Measurements from ENCODE around the gene BPGM.

The BPGM gene

GRCh38 chr7:134690614-134691504 is 44.2 kb downstream of the BPGM start:
- H3K36me3 ChIP-seq (ENCODE audit: control insufficient read depth, insufficient read depth, low read length, severe bottlenecking), result no peaks in the 10 kb centered on the region
- no peaks in the 10 kb centered on the region for H3K27me3 ChIP-seq (replicated peaks; ENCODE audit: control insufficient read depth, insufficient read depth, low read length)
- H3K9me3 ChIP-seq (ENCODE audit: control insufficient read depth, low read length), result no peaks in the 10 kb centered on the region
- peak; percentile 73 for DNase-seq (ENCODE audit: low read depth)
- peaks cover 62% of the 10 kb centered on the region for H3K4me1 ChIP-seq (ENCODE audit: control insufficient read depth, insufficient read depth, low read length)
- peak overlapping the region; percentile 80 for H3K9ac ChIP-seq (ENCODE audit: low read length)
- H3K4me3 ChIP-seq (ENCODE audit: low read length), result no peak overlapping the region

GRCh38 chr7:134691546-134692343 is 45.1 kb downstream of the BPGM start:
- Histone ChIP-seq H3K27me3 (replicated peaks; ENCODE audit: control insufficient read depth, insufficient read depth, low read length) (no peaks in the 10 kb centered on the region), H3K9me3 (ENCODE audit: control insufficient read depth, low read length) (no peaks in the 10 kb centered on the region), H3K9ac (ENCODE audit: low read length) (peak overlapping the region; percentile 88), H3K4me3 (ENCODE audit: low read length) (no peak overlapping the region), H3K4me1 (ENCODE audit: control insufficient read depth, insufficient read depth, low read length) (peaks cover 67% of the 10 kb centered on the region), H3K36me3 (ENCODE audit: control insufficient read depth, insufficient read depth, low read length, severe bottlenecking) (no peaks in the 10 kb centered on the region)
- DNase-seq (ENCODE audit: low read depth), result peak; percentile 95

- Histone ChIP-seq H3K27me3 (replicated peaks; ENCODE audit: control insufficient read depth, insufficient read depth, low read length) (no peaks in the 10 kb centered on the region), H3K36me3 (ENCODE audit: control insufficient read depth, insufficient read depth, low read length, severe bottlenecking) (no peaks in the 10 kb centered on the region), H3K9me3 (ENCODE audit: control insufficient read depth, low read length) (no peaks in the 10 kb centered on the region), H3K4me3 (ENCODE audit: low read length) (no peak overlapping the region), H3K9ac (ENCODE audit: low read length) (peak overlapping the region; percentile 88), H3K4me1 (ENCODE audit: control insufficient read depth, insufficient read depth, low read length) (peaks cover 67% of the 10 kb centered on the region)
- DNase-seq (ENCODE audit: low read depth), result no peak
Observed at GRCh38 chr7:134692344-134692705, 45.7 kb downstream of the BPGM start.

GRCh38 chr7:134693256-134693655 is 46.6 kb downstream of the BPGM start:
- peak overlapping the region; percentile 88 for H3K9ac ChIP-seq (ENCODE audit: low read length)
- DNase-seq (ENCODE audit: low read depth), result peak; percentile 94
- peak overlapping the region; percentile 38 for H3K4me3 ChIP-seq (ENCODE audit: low read length)
- H3K27me3 ChIP-seq (replicated peaks; ENCODE audit: control insufficient read depth, insufficient read depth, low read length), result no peaks in the 10 kb centered on the region
- no peaks in the 10 kb centered on the region for H3K9me3 ChIP-seq (ENCODE audit: control insufficient read depth, low read length)
- peaks cover 67% of the 10 kb centered on the region for H3K4me1 ChIP-seq (ENCODE audit: control insufficient read depth, insufficient read depth, low read length)
- H3K36me3 ChIP-seq (ENCODE audit: control insufficient read depth, insufficient read depth, low read length, severe bottlenecking), result no peaks in the 10 kb centered on the region

GRCh38 chr7:134694299-134694698 is 47.6 kb downstream of the BPGM start:
- H3K27me3 ChIP-seq (replicated peaks; ENCODE audit: control insufficient read depth, insufficient read depth, low read length), result no peaks in the 10 kb centered on the region
- no peak for DNase-seq (ENCODE audit: low read depth)
- H3K4me3 ChIP-seq (ENCODE audit: low read length), result no peak overlapping the region
- peaks cover 66% of the 10 kb centered on the region for H3K4me1 ChIP-seq (ENCODE audit: control insufficient read depth, insufficient read depth, low read length)
- H3K9ac ChIP-seq (ENCODE audit: low read length), result peak overlapping the region; percentile 88
- no peaks in the 10 kb centered on the region for H3K36me3 ChIP-seq (ENCODE audit: control insufficient read depth, insufficient read depth, low read length, severe bottlenecking)
- H3K9me3 ChIP-seq (ENCODE audit: control insufficient read depth, low read length), result no peaks in the 10 kb centered on the region

GRCh38 chr7:134694767-134695166 is 48.1 kb downstream of the BPGM start:
- Histone ChIP-seq H3K36me3 (ENCODE audit: control insufficient read depth, insufficient read depth, low read length, severe bottlenecking) (no peaks in the 10 kb centered on the region), H3K4me3 (ENCODE audit: low read length) (peak overlapping the region; percentile 30), H3K4me1 (ENCODE audit: control insufficient read depth, insufficient read depth, low read length) (peaks cover 68% of the 10 kb centered on the region), H3K9me3 (ENCODE audit: control insufficient read depth, low read length) (no peaks in the 10 kb centered on the region), H3K27me3 (replicated peaks; ENCODE audit: control insufficient read depth, insufficient read depth, low read length) (no peaks in the 10 kb centered on the region), H3K9ac (ENCODE audit: low read length) (peak overlapping the region; percentile 88)
- no peak for DNase-seq (ENCODE audit: low read depth)

- Histone ChIP-seq H3K9ac (ENCODE audit: low read length) (peak overlapping the region; percentile 88), H3K9me3 (ENCODE audit: control insufficient read depth, low read length) (no peaks in the 10 kb centered on the region), H3K27me3 (replicated peaks; ENCODE audit: control insufficient read depth, insufficient read depth, low read length) (no peaks in the 10 kb centered on the region), H3K4me1 (ENCODE audit: control insufficient read depth, insufficient read depth, low read length) (peaks cover 70% of the 10 kb centered on the region), H3K36me3 (ENCODE audit: control insufficient read depth, insufficient read depth, low read length, severe bottlenecking) (no peaks in the 10 kb centered on the region), H3K4me3 (ENCODE audit: low read length) (peak overlapping the region; percentile 30)
- DNase-seq (ENCODE audit: low read depth), result peak; percentile 90
Observed at GRCh38 chr7:134695321-134695860, 48.7 kb downstream of the BPGM start.

GRCh38 chr7:134696261-134696660 is 49.6 kb downstream of the BPGM start:
- peak; percentile 47 for DNase-seq (ENCODE audit: low read depth)
- Histone ChIP-seq H3K4me1 (ENCODE audit: control insufficient read depth, insufficient read depth, low read length) (peaks cover 62% of the 10 kb centered on the region), H3K27me3 (replicated peaks; ENCODE audit: control insufficient read depth, insufficient read depth, low read length) (no peaks in the 10 kb centered on the region), H3K9me3 (ENCODE audit: control insufficient read depth, low read length) (no peaks in the 10 kb centered on the region), H3K4me3 (ENCODE audit: low read length) (no peak overlapping the region), H3K9ac (ENCODE audit: low read length) (peak overlapping the region; percentile 88), H3K36me3 (ENCODE audit: control insufficient read depth, insufficient read depth, low read length, severe bottlenecking) (no peaks in the 10 kb centered on the region)

GRCh38 chr7:134697205-134697886 is 50.7 kb downstream of the BPGM start:
- no peak overlapping the region for H3K9ac ChIP-seq (ENCODE audit: low read length)

GRCh38 chr7:134698481-134698880 is 51.8 kb downstream of the BPGM start:
- no peak overlapping the region for H3K4me3 ChIP-seq (ENCODE audit: low read length)
- peaks cover 57% of the 10 kb centered on the region for H3K4me1 ChIP-seq (ENCODE audit: control insufficient read depth, insufficient read depth, low read length)
- H3K36me3 ChIP-seq (ENCODE audit: control insufficient read depth, insufficient read depth, low read length, severe bottlenecking), result no peaks in the 10 kb centered on the region
- no peaks in the 10 kb centered on the region for H3K9me3 ChIP-seq (ENCODE audit: control insufficient read depth, low read length)
- no peaks in the 10 kb centered on the region for H3K27me3 ChIP-seq (replicated peaks; ENCODE audit: control insufficient read depth, insufficient read depth, low read length)
- no peak overlapping the region for H3K9ac ChIP-seq (ENCODE audit: low read length)
- DNase-seq (ENCODE audit: low read depth), result no peak

More at GRCh38 chr7:134697205-134697886, 50.7 kb downstream of the BPGM start:
- no peaks in the 10 kb centered on the region for H3K36me3 ChIP-seq (ENCODE audit: control insufficient read depth, insufficient read depth, low read length, severe bottlenecking)
- no peaks in the 10 kb centered on the region for H3K9me3 ChIP-seq (ENCODE audit: control insufficient read depth, low read length)
- H3K4me1 ChIP-seq (ENCODE audit: control insufficient read depth, insufficient read depth, low read length), result peaks cover 57% of the 10 kb centered on the region
- DNase-seq (ENCODE audit: low read depth), result no peak
- no peak overlapping the region for H3K4me3 ChIP-seq (ENCODE audit: low read length)
- no peaks in the 10 kb centered on the region for H3K27me3 ChIP-seq (replicated peaks; ENCODE audit: control insufficient read depth, insufficient read depth, low read length)
